GM18502 (cell line): ENCODE measurements around the gene CGB1.
"Not testable (repeated sequence)": the region's sequence is repeated elsewhere in the genome, so short reads cannot be mapped to it uniquely, and the experiment has no call there.

Experiments used
- ATAC-seq: cut with Tn5 transposase; IDR thresholded peaks from one replicate; pipeline ENCODE4 v1.9.1; 2021; ENCODE audit warnings: mild to moderate bottlenecking; ENCODE audit not compliant: unreplicated experiment, poor library complexity

CGB1 gene

GRCh38 chr19:49025088-49025487, 11.6 kb downstream of the CGB1 start:
- not testable (repeated sequence) for ATAC-seq

- not testable (repeated sequence) for ATAC-seq
These were observed 12.5 kb downstream of the CGB1 start, which contains the start of gene CGB3 for GRCh38 chr19:49024233-49024632. Gene CGB3 (minus strand): TSS chr19:49024333. CDS start chr19:49023971, 362 bp downstream.

GRCh38 chr19:49022116-49022515, 14.6 kb downstream of the CGB1 start:
- no peak for ATAC-seq

- no peak for ATAC-seq
These were observed 15.5 kb downstream of the CGB1 start for GRCh38 chr19:49020931-49021895.

- no peak for ATAC-seq
These were observed 16.4 kb downstream of the CGB1 start for GRCh38 chr19:49020342-49020741.

GRCh38 chr19:49019242-49019932, 17.3 kb downstream of the CGB1 start:
- no peak for ATAC-seq

GRCh38 chr19:49018388-49019241, 18.1 kb downstream of the CGB1 start:
- not testable (repeated sequence) for ATAC-seq

GRCh38 chr19:49017666-49018351, 18.9 kb downstream of the CGB1 start:
- ATAC-seq, result no peak

- ATAC-seq, result no peak
These were observed 19.5 kb downstream of the CGB1 start, which contains the start of gene LHB for GRCh38 chr19:49017041-49017665. Gene LHB (minus strand): TSS chr19:49017091. CDS start chr19:49017081, 10 bp downstream.

- ATAC-seq, result no peak
These were observed 20.4 kb downstream of the CGB1 start for GRCh38 chr19:49016067-49016839.

GRCh38 chr19:49014870-49015255, 21.8 kb downstream of the CGB1 start:
- no peak for ATAC-seq

- ATAC-seq, result no peak
These were observed 22.4 kb downstream of the CGB1 start for GRCh38 chr19:49014123-49014869.

- ATAC-seq, result no peak
These were observed 25.5 kb downstream of the CGB1 start for GRCh38 chr19:49011194-49011593.

GRCh38 chr19:49010453-49010852, 26.2 kb downstream of the CGB1 start:
- ATAC-seq, result no peak

GRCh38 chr19:49009828-49010227, 26.9 kb downstream of the CGB1 start:
- ATAC-seq, result no peak

GRCh38 chr19:49006905-49007304, 29.8 kb downstream of the CGB1 start:
- ATAC-seq, result no peak

- no peak for ATAC-seq
These were observed 31.6 kb downstream of the CGB1 start for GRCh38 chr19:49004964-49005614.
